ENCODE results near the gene GTSE1.

GTSE1 gene

DNA sequence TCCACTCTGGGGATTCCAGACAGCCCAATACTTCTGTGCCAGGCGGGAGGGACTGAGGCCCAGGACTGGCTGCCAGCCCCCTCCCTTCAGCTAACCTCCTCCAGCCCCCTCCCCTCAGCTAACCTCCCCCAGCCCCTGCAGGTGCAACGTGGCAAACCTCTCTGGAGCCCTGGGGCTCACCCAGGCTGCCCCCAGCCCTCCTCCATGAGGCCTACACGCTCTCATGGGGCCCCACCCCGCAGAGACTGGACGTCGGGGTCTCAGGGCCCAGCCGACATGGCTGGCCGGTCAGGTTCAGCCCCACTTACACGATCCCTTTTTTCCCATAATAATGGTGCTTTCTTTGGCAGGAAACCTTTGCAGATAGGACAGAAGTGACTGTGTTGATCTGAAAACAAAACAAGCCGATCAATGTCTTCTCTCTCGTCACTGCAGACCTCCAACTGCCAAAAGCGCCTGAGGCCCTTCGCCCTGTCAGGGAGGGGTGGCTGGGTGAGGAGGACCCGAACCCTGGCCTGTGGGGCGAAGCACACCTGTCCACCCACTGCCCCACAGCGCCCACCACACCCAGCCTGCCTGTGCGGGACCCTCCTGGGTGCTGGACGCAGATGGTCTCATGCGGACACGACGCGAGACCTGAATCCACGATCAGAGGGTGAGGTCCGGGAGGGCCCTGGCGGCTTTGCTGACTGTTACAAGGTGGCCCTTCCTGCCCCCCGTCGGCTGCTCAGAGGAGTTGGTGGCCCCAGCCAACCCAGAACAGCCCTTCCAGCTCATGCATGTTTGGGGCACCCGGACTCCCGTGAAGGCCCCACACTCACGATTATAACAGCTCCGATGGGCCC lies 72.4 kb downstream of the GTSE1 start:
- H3K9me3 ChIP-seq (ENCODE audit: control insufficient read depth in 1 of 2, low read length in 2 of 2): no peaks in the 10 kb centered on the region

DNA sequence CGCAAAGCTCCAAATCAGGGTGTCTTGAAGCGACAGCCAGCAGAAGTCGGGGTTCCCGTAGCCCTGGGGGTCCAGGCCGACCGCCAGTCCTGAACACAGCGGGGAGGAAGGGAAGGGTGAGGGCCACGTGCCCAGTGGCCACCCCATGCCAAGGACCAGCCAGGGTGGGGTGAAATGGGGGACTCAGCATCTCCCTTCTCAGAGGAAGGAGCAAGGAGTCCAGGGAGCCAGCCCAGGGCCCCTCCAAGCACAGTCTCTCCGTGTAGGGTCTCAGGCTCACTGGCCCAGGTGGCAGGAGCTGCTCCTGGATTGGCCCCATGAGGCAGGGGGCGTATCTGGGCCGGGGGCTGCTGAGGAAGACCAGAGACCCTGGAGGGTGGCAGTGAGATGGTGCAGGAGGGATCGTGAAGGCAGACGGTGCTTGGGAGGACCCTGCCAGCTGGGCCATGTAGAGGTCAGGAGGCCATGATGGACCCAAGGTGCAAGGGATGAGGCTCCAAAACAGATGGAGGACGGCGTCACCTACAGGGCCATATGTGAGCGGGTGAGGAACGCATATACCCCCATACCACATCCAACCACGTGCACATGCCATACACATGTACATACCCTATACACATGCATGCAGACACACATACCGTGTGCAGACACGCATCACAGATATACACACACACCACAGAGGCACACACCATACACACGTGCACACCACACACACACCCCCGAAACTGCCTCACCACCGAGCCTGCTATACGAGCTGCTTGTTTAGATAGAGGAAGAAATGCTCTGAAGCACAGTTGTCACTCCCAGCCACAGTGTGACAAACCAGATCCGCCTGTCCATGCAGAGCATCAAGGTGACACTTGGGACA lies 73.3 kb downstream of the GTSE1 start:
- Histone ChIP-seq H3K27ac (ENCODE audit: low read depth, low read length) (no peak overlapping the region), H3K36me3 (ENCODE audit: control insufficient read depth in 1 of 2, insufficient read depth in 2 of 2, low read length in 2 of 2) (no peaks in the 10 kb centered on the region), H3K9ac (ENCODE audit: low read depth in 1 of 2, low read length in 2 of 2) (no peak overlapping the region), H3K4me3 (ENCODE audit: low read depth in 1 of 2, low read length in 2 of 2) (peak overlapping the region in 1 of 2 donors; percentile 17), H3K27me3 (ENCODE audit: control insufficient read depth in 1 of 2, insufficient read depth in 2 of 2, low read length in 2 of 2) (peaks cover 0 to 12% of the 10 kb centered on the region in 2 donors), H3K9me3 (ENCODE audit: control insufficient read depth in 1 of 2, low read length in 2 of 2) (no peaks in the 10 kb centered on the region), H3K4me1 (ENCODE audit: control insufficient read depth in 1 of 2, insufficient read depth in 2 of 2, low read length in 2 of 2) (peaks cover 30 to 35% of the 10 kb centered on the region in 2 donors)

More for the DNA sequence above, 72.4 kb downstream of the GTSE1 start:
- peaks cover 0 to 12% of the 10 kb centered on the region in 2 donors for H3K27me3 ChIP-seq (ENCODE audit: control insufficient read depth in 1 of 2, insufficient read depth in 2 of 2, low read length in 2 of 2)
- no peaks in the 10 kb centered on the region for H3K36me3 ChIP-seq (ENCODE audit: control insufficient read depth in 1 of 2, insufficient read depth in 2 of 2, low read length in 2 of 2)
- H3K4me3 ChIP-seq (ENCODE audit: low read depth in 1 of 2, low read length in 2 of 2): no peak overlapping the region
- H3K27ac ChIP-seq (ENCODE audit: low read depth, low read length): no peak overlapping the region
- H3K9ac ChIP-seq (ENCODE audit: low read depth in 1 of 2, low read length in 2 of 2): no peak overlapping the region
- H3K4me1 ChIP-seq (ENCODE audit: control insufficient read depth in 1 of 2, insufficient read depth in 2 of 2, low read length in 2 of 2): peaks cover 21 to 27% of the 10 kb centered on the region in 2 donors

DNA sequence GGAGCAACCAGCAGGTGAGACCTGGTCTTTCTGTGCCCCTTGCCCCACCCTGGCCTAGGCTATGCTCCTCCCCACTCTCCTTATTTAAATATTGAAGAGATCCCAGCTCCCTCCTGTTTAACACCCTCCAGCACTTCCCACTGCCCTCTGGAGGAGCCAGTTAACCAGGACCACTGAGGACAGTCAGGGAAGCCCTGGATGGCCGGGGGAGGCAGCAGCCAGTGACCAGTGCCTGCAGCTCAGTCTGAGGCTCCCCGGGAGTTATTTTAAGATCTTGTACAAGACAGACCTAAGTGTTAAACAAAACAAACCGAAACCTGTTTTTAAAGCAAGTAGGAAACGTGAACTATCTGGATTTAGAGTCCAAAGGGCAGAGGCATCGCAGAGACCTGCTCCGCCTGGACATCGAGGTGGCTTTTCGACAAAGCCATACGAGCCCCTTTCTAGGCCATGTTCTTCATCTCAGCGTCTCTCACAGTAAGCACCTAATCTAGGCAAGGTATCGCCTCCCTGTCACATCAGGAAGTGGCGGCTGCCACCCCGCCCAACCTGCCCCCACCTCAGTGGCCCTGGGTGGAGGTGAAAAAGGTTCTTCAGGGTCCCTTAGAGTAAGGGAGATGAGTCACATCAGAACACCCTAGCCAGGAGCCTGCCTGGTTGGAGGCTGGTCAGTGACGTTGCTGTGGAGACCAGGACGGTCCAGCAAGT lies 74.1 kb downstream of the GTSE1 start:
- Histone ChIP-seq H3K9ac (ENCODE audit: low read depth in 1 of 2, low read length in 2 of 2) (no peak overlapping the region), H3K36me3 (ENCODE audit: control insufficient read depth in 1 of 2, insufficient read depth in 2 of 2, low read length in 2 of 2) (no peaks in the 10 kb centered on the region), H3K4me3 (ENCODE audit: low read depth in 1 of 2, low read length in 2 of 2) (peak overlapping the region; percentile 17 to 32), H3K27ac (ENCODE audit: low read depth, low read length) (no peak overlapping the region), H3K27me3 (ENCODE audit: control insufficient read depth in 1 of 2, insufficient read depth in 2 of 2, low read length in 2 of 2) (peaks cover 0 to 12% of the 10 kb centered on the region in 2 donors), H3K9me3 (ENCODE audit: control insufficient read depth in 1 of 2, low read length in 2 of 2) (peaks cover 0 to 2% of the 10 kb centered on the region in 2 donors), H3K4me1 (ENCODE audit: control insufficient read depth in 1 of 2, insufficient read depth in 2 of 2, low read length in 2 of 2) (peaks cover 33 to 38% of the 10 kb centered on the region in 2 donors)

DNA sequence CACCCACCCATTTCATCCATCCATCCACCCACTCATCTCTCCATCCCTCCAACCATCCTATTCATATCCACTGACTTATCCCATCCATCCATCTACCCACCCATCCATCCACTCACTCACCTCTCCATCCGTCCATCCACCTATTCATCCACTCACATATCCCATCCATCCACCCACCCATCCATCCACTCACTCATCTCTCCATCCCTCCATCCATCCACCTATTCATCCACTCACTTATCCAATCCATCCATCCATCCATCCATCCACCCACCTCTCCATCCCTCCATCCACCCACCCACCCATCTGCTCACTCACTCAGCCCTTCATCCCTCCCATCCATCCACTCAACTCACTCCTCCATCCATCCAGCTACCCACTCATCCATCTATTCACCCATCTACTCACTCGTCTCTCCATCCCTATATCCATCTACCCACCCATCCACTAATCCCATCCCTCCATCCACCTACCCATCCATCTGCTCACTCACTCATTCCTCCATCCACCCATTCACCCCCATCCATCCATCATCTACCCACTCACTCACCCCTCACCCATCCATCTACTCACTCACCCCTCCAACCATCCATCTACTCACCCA lies 75.1 kb downstream of the GTSE1 start:
- peaks cover 0 to 4% of the 10 kb centered on the region in 2 donors for H3K9me3 ChIP-seq (ENCODE audit: control insufficient read depth in 1 of 2, low read length in 2 of 2)
- peaks cover 0 to 12% of the 10 kb centered on the region in 2 donors for H3K27me3 ChIP-seq (ENCODE audit: control insufficient read depth in 1 of 2, insufficient read depth in 2 of 2, low read length in 2 of 2)
- no peak overlapping the region for H3K4me3 ChIP-seq (ENCODE audit: low read depth in 1 of 2, low read length in 2 of 2)
- no peak overlapping the region for H3K9ac ChIP-seq (ENCODE audit: low read depth in 1 of 2, low read length in 2 of 2)
- peaks cover 34 to 38% of the 10 kb centered on the region in 2 donors for H3K4me1 ChIP-seq (ENCODE audit: control insufficient read depth in 1 of 2, insufficient read depth in 2 of 2, low read length in 2 of 2)
- no peak overlapping the region for H3K27ac ChIP-seq (ENCODE audit: low read depth, low read length)
- no peaks in the 10 kb centered on the region for H3K36me3 ChIP-seq (ENCODE audit: control insufficient read depth in 1 of 2, insufficient read depth in 2 of 2, low read length in 2 of 2)

DNA sequence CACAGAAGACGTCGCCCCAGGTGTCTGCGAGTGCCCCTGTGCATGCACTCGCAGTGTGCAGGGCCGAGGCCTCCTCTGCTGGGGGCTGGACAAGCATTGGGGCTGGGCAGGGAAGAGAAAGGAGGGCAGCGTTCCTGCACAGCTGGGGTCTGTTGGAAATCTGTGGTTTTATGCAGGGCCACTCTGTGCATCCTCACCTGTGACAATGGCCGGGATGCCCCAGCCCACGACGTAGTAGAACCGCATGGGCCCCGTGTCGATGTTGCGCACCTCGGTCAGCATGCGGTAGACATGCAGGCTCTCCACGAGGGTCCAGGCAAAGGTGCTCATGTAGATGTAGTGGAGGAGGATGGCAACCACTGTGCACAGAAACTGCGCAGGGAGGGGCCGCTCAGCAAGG lies 76.0 kb downstream of the GTSE1 start:
- Histone ChIP-seq H3K36me3 (ENCODE audit: control insufficient read depth in 1 of 2, insufficient read depth in 2 of 2, low read length in 2 of 2) (no peaks in the 10 kb centered on the region), H3K27ac (ENCODE audit: low read depth, low read length) (no peak overlapping the region), H3K9ac (ENCODE audit: low read depth in 1 of 2, low read length in 2 of 2) (no peak overlapping the region), H3K4me3 (ENCODE audit: low read depth in 1 of 2, low read length in 2 of 2) (no peak overlapping the region), H3K4me1 (ENCODE audit: control insufficient read depth in 1 of 2, insufficient read depth in 2 of 2, low read length in 2 of 2) (peaks cover 42 to 43% of the 10 kb centered on the region in 2 donors), H3K27me3 (ENCODE audit: control insufficient read depth in 1 of 2, insufficient read depth in 2 of 2, low read length in 2 of 2) (peaks cover 0 to 6% of the 10 kb centered on the region in 2 donors), H3K9me3 (ENCODE audit: control insufficient read depth in 1 of 2, low read length in 2 of 2) (peaks cover 0 to 4% of the 10 kb centered on the region in 2 donors)

DNA sequence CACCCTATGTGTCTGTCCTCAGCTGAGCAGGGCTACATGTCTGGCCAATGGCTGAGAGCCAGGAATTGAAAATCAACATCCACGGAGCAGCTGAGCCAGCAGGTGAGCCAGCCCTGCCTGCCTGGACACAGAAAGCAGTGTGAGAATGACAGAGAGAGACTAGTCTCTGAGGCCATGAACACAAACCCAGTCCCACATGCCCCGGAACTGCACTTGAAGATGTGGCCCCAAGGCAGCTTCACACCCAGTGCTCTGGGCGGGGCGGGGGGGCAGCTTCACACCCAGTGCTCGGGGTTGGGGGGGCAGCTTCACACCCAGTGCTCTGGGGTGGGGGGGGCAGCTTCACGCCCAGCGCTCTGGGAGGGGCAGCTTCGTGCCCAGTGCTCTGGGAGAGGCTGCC lies 76.5 kb downstream of the GTSE1 start:
- Histone ChIP-seq H3K36me3 (ENCODE audit: control insufficient read depth in 1 of 2, insufficient read depth in 2 of 2, low read length in 2 of 2) (no peaks in the 10 kb centered on the region), H3K4me1 (ENCODE audit: control insufficient read depth in 1 of 2, insufficient read depth in 2 of 2, low read length in 2 of 2) (peaks cover 47% of the 10 kb centered on the region in 2 donors), H3K9me3 (ENCODE audit: control insufficient read depth in 1 of 2, low read length in 2 of 2) (peaks cover 0 to 4% of the 10 kb centered on the region in 2 donors), H3K27ac (ENCODE audit: low read depth, low read length) (no peak overlapping the region), H3K9ac (ENCODE audit: low read depth in 1 of 2, low read length in 2 of 2) (no peak overlapping the region), H3K27me3 (ENCODE audit: control insufficient read depth in 1 of 2, insufficient read depth in 2 of 2, low read length in 2 of 2) (peaks cover 0 to 6% of the 10 kb centered on the region in 2 donors), H3K4me3 (ENCODE audit: low read depth in 1 of 2, low read length in 2 of 2) (no peak overlapping the region)

DNA sequence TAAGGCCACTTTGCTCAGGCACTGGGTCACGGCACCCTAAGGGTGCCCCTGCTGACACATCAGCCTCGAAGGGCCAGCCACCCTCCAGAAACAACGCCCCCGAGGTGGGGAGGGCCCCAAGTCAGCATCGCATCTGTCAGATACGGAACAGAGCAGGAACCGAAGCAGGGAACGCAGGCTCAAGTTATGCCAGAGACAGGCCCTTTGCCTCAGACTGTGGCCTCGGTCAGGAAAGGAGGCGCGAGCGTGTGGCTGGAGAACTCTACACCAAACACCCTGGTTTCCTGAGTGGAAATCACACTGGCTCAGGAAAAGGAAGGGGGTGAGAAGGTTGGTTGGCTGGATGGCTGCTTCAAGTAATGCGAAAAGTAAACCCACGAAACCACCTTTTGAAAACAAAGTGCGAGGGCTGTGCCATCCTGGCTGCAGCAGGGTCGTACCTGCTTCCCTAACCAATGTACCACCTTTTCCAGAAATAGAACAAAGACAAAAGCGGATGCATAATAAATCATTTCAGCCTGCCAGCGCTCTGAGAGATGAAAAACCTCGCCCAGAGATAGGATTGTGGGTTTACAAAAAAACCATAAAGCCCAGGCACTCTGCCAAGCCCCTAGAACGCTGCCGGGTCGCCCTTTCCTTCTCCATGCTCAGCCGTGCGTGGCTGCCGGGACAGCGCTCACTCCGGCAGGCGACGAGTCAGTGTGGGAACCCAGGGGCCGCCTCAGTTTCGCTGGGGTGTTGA lies 77.4 kb downstream of the GTSE1 start:
- H3K9ac ChIP-seq (ENCODE audit: low read depth in 1 of 2, low read length in 2 of 2): no peak overlapping the region
- H3K4me1 ChIP-seq (ENCODE audit: control insufficient read depth in 1 of 2, insufficient read depth in 2 of 2, low read length in 2 of 2): peaks cover 56% of the 10 kb centered on the region in 2 donors
- no peak overlapping the region for H3K27ac ChIP-seq (ENCODE audit: low read depth, low read length)
- peaks cover 0 to 6% of the 10 kb centered on the region in 2 donors for H3K27me3 ChIP-seq (ENCODE audit: control insufficient read depth in 1 of 2, insufficient read depth in 2 of 2, low read length in 2 of 2)
- no peak overlapping the region for H3K4me3 ChIP-seq (ENCODE audit: low read depth in 1 of 2, low read length in 2 of 2)
- H3K9me3 ChIP-seq (ENCODE audit: control insufficient read depth in 1 of 2, low read length in 2 of 2): peaks cover 0 to 4% of the 10 kb centered on the region in 2 donors
- H3K36me3 ChIP-seq (ENCODE audit: control insufficient read depth in 1 of 2, insufficient read depth in 2 of 2, low read length in 2 of 2): no peaks in the 10 kb centered on the region

DNA sequence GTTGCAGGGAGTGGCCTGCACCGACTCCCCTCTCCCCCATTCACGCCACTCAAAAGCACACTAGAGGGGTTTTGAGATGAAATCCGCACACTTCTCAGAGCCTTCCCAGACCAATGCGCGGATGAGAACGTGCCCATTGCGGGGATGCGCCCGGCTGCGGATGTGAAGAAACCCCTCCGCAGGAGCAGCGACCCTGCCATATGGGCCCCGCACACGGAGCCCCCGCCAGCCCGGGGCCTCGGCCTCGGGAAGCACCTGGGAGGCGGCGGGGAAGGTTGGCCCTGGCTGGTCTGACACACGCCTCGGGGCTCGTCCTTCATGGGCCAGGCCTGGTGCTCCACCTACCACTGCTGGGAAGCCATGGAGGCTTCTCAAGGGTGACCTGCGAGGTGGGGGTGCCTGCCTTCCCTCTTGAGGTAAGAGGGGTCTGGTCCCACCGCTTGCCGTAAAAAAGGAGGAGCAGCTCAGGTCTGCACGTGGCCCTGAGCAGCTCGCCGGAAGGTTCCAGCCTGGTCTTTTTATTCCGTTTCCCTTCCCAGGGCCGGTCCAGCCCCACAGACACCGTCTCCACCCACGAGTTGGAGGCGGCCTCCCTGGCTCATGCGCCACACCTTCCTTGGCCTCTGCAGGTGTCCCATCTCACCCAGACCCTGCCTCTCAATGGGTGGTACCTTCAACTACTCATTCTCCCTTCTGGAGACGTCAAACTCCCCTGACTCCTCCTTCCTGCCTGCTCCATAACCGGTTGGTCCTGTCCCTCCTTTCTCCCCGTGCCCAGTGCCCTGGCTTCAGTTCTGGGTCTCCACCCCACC lies 78.2 kb downstream of the GTSE1 start:
- H3K9ac ChIP-seq (ENCODE audit: low read depth in 1 of 2, low read length in 2 of 2): no peak overlapping the region
- peaks cover 0 to 6% of the 10 kb centered on the region in 2 donors for H3K27me3 ChIP-seq (ENCODE audit: control insufficient read depth in 1 of 2, insufficient read depth in 2 of 2, low read length in 2 of 2)
- H3K36me3 ChIP-seq (ENCODE audit: control insufficient read depth in 1 of 2, insufficient read depth in 2 of 2, low read length in 2 of 2): no peaks in the 10 kb centered on the region
- H3K9me3 ChIP-seq (ENCODE audit: control insufficient read depth in 1 of 2, low read length in 2 of 2): peaks cover 0 to 4% of the 10 kb centered on the region in 2 donors
- peaks cover 60 to 62% of the 10 kb centered on the region in 2 donors for H3K4me1 ChIP-seq (ENCODE audit: control insufficient read depth in 1 of 2, insufficient read depth in 2 of 2, low read length in 2 of 2)
- H3K27ac ChIP-seq (ENCODE audit: low read depth, low read length): no peak overlapping the region
- peak overlapping the region; percentile 20 to 36 for H3K4me3 ChIP-seq (ENCODE audit: low read depth in 1 of 2, low read length in 2 of 2)

Data from duodenal mucosa (tissue), 2 donors.